DOHH2 (cell line): Measurements from ENCODE around the gene KLK6.

ENCODE experiments used
- H3F3A ChIP-seq: fragments of 200-600 bp; sonication (generic), shearing (Covaris generic); 2 replicates; pipeline ENCODE4 v1.6.0; 2016; ENCODE audit warnings: antibody characterized with exemption, mild to moderate bottlenecking; ENCODE audit not compliant: control insufficient read depth, insufficient read depth
- H3K27ac ChIP-seq: fragments of 200-600 bp; sonication (generic); 2 replicates; pipeline ENCODE4 v1.5.1; 2014; ENCODE audit warnings: low read depth, mild to moderate bottlenecking, low read length, moderate library complexity
- H3K27me3 ChIP-seq: fragments of 200-600 bp; sonication (generic); 2 replicates; pipeline ENCODE4 v1.6.1; 2014; ENCODE audit warnings: mild to moderate bottlenecking, low read length, mixed read lengths; ENCODE audit not compliant: control insufficient read depth
- H3K36me3 ChIP-seq: fragments of 200-600 bp; sonication (generic); 2 replicates; pipeline ENCODE4 v1.6.1; 2014; ENCODE audit warnings: mild to moderate bottlenecking, low read length, moderate library complexity, mixed read lengths; ENCODE audit not compliant: control insufficient read depth
- H3K4me1 ChIP-seq: fragments of 200-600 bp; sonication (generic); 2 replicates; pipeline ENCODE4 v1.6.1; 2014; ENCODE audit warnings: mild to moderate bottlenecking, low read length, mixed read lengths; ENCODE audit not compliant: control insufficient read depth
- H3K4me2 ChIP-seq: fragments of 200-600 bp; sonication (generic); 2 replicates; pipeline ENCODE4 v1.6.0; 2014; ENCODE audit warnings: mild to moderate bottlenecking, low read length, moderate library complexity
- H3K4me3 ChIP-seq: fragments of 200-600 bp; sonication (generic); 2 replicates; pipeline ENCODE4 v1.5.1; 2014; ENCODE audit warnings: mild to moderate bottlenecking, low read length, mixed read lengths
- H3K79me2 ChIP-seq: fragments of 200-600 bp; sonication (generic); 2 replicates; pipeline ENCODE4 v1.6.1; 2014; ENCODE audit warnings: mild to moderate bottlenecking, low read length, mixed read lengths; ENCODE audit not compliant: control insufficient read depth
- H3K9me2 ChIP-seq: fragments of 200-600 bp; sonication (generic); replicated peaks from 2 replicates; pipeline ENCODE4 v1.6.1; 2014; ENCODE audit warnings: mild to moderate bottlenecking, low read length, mixed read lengths; ENCODE audit not compliant: control insufficient read depth
- H3K9me3 ChIP-seq: fragments of 200-600 bp; sonication (generic); 2 replicates; pipeline ENCODE4 v1.6.1; 2014; ENCODE audit warnings: antibody characterized with exemption, low read length, mixed read lengths; ENCODE audit not compliant: control insufficient read depth, insufficient read depth
- H4K20me1 ChIP-seq: fragments of 200-600 bp; sonication (generic); 2 replicates; pipeline ENCODE4 v1.6.0; 2014; ENCODE audit warnings: low read depth, mild to moderate bottlenecking, antibody characterized with exemption, low read length, moderate library complexity; ENCODE audit not compliant: control insufficient read depth, insufficient read depth
- EZH2phosphoT487 ChIP-seq: fragments of 200-600 bp; sonication (generic); IDR thresholded peaks from 2 replicates; pipeline ENCODE4 v1.6.1; 2017; ENCODE audit warnings: borderline replicate concordance, mild to moderate bottlenecking, antibody characterized with exemption, low read length, moderate library complexity, mixed read lengths
- TF ChIP-seq, protein P1 (sequence below): fragments of 200-600 bp; sonication (generic); IDR thresholded peaks from one replicate; pipeline ENCODE4 v1.5.1; 2014; ENCODE audit warnings: antibody characterized with exemption, mild to moderate bottlenecking, low read depth, low read length; ENCODE audit not compliant: poor library complexity, severe bottlenecking

KLK6 gene

DNA sequence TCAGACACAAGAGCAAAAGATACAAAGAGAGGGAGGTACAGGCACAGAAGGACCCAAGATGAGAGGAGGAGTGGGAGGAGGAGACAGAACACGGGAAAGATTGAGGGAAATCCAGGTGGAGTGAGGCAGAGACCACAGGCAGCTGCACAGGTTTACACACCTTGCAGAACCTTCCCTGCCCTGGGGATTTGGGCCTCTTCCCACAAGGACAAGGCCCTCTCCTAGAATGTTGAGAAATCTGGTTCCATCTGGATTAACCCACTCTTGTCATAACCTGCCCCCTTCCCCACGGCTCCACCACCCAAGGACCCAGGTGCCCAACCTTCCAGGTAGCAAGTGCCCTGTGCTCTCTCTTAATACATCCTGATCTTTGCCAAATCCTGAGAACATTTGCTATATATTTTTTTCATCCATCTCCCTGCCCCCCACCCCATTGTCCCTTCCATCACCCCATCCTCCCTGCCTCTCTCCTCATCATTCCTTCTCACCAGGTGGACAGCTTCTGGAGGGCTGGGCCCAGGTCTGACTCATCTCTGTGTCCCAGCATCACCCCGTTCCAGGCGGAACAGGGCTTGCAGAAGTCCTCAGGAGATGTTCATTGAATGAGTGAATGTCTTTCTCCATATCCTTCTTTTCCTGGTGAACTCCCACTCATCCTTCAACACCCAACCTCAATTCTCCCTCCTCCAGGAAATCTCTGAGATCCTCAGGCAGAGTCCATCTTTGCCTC is 40.8 kb upstream of the KLK6 start:
- TF ChIP-seq, protein P1, sequence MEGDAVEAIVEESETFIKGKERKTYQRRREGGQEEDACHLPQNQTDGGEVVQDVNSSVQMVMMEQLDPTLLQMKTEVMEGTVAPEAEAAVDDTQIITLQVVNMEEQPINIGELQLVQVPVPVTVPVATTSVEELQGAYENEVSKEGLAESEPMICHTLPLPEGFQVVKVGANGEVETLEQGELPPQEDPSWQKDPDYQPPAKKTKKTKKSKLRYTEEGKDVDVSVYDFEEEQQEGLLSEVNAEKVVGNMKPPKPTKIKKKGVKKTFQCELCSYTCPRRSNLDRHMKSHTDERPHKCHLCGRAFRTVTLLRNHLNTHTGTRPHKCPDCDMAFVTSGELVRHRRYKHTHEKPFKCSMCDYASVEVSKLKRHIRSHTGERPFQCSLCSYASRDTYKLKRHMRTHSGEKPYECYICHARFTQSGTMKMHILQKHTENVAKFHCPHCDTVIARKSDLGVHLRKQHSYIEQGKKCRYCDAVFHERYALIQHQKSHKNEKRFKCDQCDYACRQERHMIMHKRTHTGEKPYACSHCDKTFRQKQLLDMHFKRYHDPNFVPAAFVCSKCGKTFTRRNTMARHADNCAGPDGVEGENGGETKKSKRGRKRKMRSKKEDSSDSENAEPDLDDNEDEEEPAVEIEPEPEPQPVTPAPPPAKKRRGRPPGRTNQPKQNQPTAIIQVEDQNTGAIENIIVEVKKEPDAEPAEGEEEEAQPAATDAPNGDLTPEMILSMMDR: no peak
- no peak for TF ChIP-seq EZH2phosphoT487
- Histone ChIP-seq H3K79me2 (no peaks in the 10 kb centered on the region), H3K27ac (no peak overlapping the region), H3K4me1 (no peaks in the 10 kb centered on the region), H3K9me3 (no peaks in the 10 kb centered on the region), H3K4me2 (no peak overlapping the region), H3F3A (no peaks in the 10 kb centered on the region), H3K36me3 (no peaks in the 10 kb centered on the region), H3K9me2 (no peaks in the 10 kb centered on the region), H4K20me1 (no peaks in the 10 kb centered on the region), H3K4me3 (no peak overlapping the region), H3K27me3 (no peaks in the 10 kb centered on the region)

DNA sequence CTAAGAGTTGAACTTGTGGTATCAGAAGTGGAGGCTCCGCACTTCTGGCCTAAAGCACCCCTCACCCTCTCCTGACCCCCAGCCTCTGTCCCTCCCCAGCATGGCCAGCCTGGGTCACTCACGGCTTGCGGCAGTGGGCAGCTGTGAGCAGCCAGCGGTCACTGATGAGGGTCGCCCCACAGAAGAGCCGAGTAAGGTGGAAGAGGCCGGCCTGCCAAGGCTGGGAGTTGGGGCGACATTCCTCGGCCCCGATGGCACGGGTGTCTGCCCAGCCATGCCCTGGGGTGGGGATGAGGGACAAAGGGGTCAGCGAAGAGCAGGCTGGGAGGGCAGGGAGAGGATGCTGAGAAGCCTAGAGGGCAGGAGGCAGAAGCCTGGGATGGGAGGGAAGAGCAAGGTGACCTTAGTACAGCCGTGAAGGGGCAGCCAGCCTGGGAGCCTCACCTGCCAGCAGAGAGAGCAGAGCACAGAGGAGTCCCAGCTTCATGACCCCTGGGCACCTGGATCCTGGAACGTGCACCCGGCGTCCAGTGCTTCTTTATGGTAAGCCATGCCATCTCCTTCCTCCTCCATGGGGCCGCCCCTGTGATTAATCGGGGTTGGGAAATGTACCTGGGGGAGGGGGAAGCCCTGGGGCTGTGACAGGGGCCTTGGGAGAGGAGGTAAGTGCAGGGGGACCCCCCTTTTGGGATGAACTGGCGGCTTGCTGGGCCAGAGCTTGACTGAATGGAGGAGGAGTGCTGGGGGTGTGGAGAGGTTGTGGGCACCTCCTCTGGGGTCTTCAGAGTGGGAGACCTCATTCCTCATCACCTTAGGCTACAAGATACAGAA is 39.9 kb upstream of the KLK6 start:
- Histone ChIP-seq H3K4me2 (no peak overlapping the region), H3K36me3 (no peaks in the 10 kb centered on the region), H3K4me1 (no peaks in the 10 kb centered on the region), H3K27me3 (no peaks in the 10 kb centered on the region), H3K4me3 (no peak overlapping the region), H3K9me2 (no peaks in the 10 kb centered on the region), H3F3A (no peaks in the 10 kb centered on the region), H3K9me3 (no peaks in the 10 kb centered on the region), H3K27ac (no peak overlapping the region), H3K79me2 (no peaks in the 10 kb centered on the region), H4K20me1 (no peaks in the 10 kb centered on the region)
- TF ChIP-seq, protein P1: no peak
- no peak for TF ChIP-seq EZH2phosphoT487

DNA sequence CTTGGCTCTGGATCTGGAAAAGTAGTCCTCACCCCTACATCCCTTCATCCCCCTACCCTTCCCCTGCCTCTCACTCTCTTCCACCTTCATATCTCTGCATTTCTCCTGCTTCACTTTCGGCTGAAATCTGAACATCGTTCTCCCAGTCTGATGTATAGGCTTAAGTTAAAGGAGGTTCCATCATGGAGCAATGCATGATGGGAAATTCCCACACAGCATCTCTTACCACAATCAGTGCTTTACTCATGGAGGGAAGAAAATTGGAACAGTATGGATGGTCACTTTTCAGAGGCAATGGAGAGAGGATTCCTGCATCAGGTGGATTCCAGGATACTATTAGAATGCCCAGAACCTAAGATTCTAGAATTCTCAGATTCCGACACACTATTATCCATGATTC is 38.1 kb upstream of the KLK6 start:
- Histone ChIP-seq H3K27ac (no peak overlapping the region), H3K36me3 (no peaks in the 10 kb centered on the region), H3K79me2 (no peaks in the 10 kb centered on the region), H4K20me1 (no peaks in the 10 kb centered on the region), H3K27me3 (no peaks in the 10 kb centered on the region), H3F3A (no peaks in the 10 kb centered on the region), H3K4me3 (no peak overlapping the region), H3K9me2 (no peaks in the 10 kb centered on the region), H3K4me1 (no peaks in the 10 kb centered on the region), H3K9me3 (no peaks in the 10 kb centered on the region), H3K4me2 (no peak overlapping the region)
- TF ChIP-seq, protein P1: no peak
- TF ChIP-seq EZH2phosphoT487: no peak
